Measurements from ENCODE around the gene CNTN5.

CNTN5 gene

DNA sequence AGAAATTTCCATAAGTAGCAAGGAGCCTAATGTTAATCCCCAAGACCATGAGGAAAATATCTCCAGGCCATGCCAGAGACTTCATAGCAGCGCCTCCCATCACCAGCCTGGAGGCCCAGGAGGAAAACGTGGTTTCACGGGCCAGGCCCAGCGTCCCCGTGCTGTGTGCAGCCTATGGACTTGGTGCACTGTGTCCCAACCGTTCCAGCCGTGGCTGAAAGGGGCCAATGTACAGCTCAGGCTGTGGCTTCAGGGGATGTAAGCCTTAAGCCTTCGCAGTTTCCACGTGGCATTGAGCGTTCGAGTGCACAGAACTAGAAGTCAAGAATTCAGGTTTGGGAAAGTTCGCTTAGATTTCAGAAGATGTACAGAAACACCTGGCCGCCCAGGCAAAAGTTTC, 510.7 kb downstream of the CNTN5 start:
- Histone ChIP-seq H3K9me3 (no peaks in the 10 kb centered on the region), H3K36me3 (no peaks in the 10 kb centered on the region), H3K27me3 (no peaks in the 10 kb centered on the region), H3K27ac (no peak overlapping the region), H3K4me3 (no peak overlapping the region), H3K4me1 (no peaks in the 10 kb centered on the region)
- TF ChIP-seq, protein P1, sequence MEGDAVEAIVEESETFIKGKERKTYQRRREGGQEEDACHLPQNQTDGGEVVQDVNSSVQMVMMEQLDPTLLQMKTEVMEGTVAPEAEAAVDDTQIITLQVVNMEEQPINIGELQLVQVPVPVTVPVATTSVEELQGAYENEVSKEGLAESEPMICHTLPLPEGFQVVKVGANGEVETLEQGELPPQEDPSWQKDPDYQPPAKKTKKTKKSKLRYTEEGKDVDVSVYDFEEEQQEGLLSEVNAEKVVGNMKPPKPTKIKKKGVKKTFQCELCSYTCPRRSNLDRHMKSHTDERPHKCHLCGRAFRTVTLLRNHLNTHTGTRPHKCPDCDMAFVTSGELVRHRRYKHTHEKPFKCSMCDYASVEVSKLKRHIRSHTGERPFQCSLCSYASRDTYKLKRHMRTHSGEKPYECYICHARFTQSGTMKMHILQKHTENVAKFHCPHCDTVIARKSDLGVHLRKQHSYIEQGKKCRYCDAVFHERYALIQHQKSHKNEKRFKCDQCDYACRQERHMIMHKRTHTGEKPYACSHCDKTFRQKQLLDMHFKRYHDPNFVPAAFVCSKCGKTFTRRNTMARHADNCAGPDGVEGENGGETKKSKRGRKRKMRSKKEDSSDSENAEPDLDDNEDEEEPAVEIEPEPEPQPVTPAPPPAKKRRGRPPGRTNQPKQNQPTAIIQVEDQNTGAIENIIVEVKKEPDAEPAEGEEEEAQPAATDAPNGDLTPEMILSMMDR (IDR thresholded peaks at IDR 0.05), result no peak
- no peak for DNase-seq
- intact Hi-C loops (cut with DNase I; ENCODE audit: low total_unique reads), result no loop called here

DNA sequence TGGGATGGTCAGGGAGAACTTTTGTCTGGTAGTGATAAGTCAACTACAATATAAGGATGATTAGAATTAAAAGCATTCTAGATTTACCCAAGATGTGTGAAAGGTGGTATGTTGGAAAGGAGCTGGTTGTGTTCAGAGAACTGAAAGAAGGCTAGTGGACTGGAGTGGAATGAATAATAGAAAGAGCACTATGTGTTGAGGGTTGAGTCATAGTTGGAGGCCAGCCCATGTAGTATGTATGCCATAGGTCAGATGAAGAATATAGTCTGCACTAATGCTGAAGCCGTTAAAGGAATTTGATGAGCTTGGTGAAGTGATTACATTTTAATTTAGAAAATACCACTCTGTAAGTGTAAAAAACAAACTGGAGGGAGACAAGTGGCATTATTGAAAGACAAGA, 514.1 kb downstream of the CNTN5 start:
- TF ChIP-seq, protein P1 (IDR thresholded peaks at IDR 0.05), result no peak
- Histone ChIP-seq H3K4me1 (no peaks in the 10 kb centered on the region), H3K27me3 (no peaks in the 10 kb centered on the region), H3K4me3 (no peak overlapping the region), H3K27ac (no peak overlapping the region), H3K36me3 (no peaks in the 10 kb centered on the region), H3K9me3 (no peaks in the 10 kb centered on the region)
- intact Hi-C loops (cut with DNase I; ENCODE audit: low total_unique reads), result no loop called here
- DNase-seq, result no peak

DNA sequence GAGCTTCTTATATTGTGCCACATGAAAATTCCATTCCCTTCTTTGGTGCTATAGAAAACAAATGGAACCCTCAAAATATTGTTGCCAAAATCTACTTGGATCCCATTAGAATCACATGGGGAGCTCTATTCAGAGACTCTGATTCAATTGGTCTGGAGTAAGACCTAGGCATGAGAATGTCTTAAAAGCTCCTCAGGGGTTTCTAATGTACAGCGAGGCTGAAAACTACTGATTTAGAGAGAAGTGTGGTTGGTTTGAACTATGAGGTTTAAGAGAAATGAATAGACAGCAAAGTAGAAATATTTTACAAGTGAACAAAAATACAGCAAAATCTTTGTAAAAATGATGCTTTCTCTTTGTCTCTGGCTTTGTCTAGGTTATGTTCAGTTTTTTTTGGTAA, 514.7 kb downstream of the CNTN5 start:
- Histone ChIP-seq H3K36me3 (no peaks in the 10 kb centered on the region), H3K27ac (no peak overlapping the region), H3K4me1 (no peaks in the 10 kb centered on the region), H3K4me3 (no peak overlapping the region), H3K27me3 (no peaks in the 10 kb centered on the region), H3K9me3 (no peaks in the 10 kb centered on the region)
- no peak for DNase-seq
- intact Hi-C loops (cut with DNase I; ENCODE audit: low total_unique reads), result no loop called here
- TF ChIP-seq, protein P1 (IDR thresholded peaks at IDR 0.05), result no peak

DNA sequence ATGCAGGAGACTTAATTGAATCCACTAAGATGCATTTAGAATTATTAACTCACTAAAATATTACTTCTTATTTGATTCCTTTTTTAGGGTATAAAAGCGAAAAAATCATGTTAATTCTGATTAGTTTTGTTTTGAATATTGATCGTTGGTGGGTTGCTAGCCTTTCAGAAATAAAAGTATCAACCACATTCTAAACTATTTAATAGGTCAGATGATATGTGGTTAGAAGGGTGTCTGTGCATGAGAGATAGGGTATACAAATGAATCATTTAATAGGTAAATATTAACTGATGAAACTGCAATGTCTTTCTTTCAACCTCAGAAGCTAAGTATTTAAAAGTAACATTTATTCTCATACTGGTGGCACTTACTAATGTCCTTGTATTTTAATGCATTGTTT, 515.1 kb downstream of the CNTN5 start:
- Histone ChIP-seq H3K9me3 (no peaks in the 10 kb centered on the region), H3K4me1 (no peaks in the 10 kb centered on the region), H3K36me3 (no peaks in the 10 kb centered on the region), H3K27me3 (no peaks in the 10 kb centered on the region), H3K4me3 (no peak overlapping the region), H3K27ac (no peak overlapping the region)
- intact Hi-C loops (cut with DNase I; ENCODE audit: low total_unique reads), result no loop called here
- DNase-seq, result no peak
- TF ChIP-seq, protein P1 (IDR thresholded peaks at IDR 0.05), result no peak

DNA sequence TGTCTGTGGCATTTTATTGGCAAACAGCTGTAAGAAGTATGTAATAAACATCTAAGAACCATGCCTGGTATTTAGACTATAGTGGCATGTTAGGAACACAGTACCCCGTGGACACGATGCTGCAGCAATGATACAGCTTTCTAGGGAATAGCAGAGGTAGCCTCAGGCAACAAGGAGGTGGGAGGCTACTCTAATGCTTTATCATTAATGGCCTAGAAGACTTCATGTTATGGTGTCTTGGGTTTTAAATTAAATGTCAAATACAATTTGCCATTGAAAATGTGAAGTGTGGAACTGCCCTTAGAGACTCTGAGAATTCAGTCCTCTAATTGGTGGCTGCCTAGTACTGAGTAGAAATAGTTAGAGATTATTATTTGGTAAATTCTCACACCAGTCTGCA, 516.9 kb downstream of the CNTN5 start:
- Histone ChIP-seq H3K9me3 (no peaks in the 10 kb centered on the region), H3K36me3 (no peaks in the 10 kb centered on the region), H3K27me3 (no peaks in the 10 kb centered on the region), H3K4me1 (no peaks in the 10 kb centered on the region), H3K27ac (no peak overlapping the region), H3K4me3 (no peak overlapping the region)
- TF ChIP-seq, protein P1 (IDR thresholded peaks at IDR 0.05), result no peak
- intact Hi-C loops (cut with DNase I; ENCODE audit: low total_unique reads), result no loop called here
- DNase-seq, result no peak

DNA sequence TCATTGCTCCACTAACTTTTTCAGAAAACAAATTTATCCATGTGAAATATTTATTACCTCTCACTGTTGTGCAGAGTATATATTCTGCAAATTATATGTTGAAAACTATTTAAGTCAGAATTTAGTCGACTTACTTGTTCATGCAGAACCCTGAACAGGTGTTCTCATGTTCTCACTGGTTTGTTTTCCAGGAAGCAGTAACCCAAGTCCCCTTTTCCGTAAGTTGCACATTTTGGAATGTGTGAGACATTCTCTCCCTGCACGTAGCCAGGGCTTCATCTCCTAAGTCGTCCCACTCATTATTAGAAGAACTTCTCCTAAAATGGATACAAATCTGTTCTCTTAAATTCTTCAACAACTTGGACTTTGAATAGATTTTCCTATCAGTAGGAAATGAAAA, 524.9 kb downstream of the CNTN5 start:
- TF ChIP-seq, protein P1 (IDR thresholded peaks at IDR 0.05), result no peak
- H3K4me3 ChIP-seq, result no peak overlapping the region
- no peaks in the 10 kb centered on the region for H3K36me3 ChIP-seq
- H3K9me3 ChIP-seq, result no peaks in the 10 kb centered on the region
- H3K27ac ChIP-seq, result no peak overlapping the region
- no peaks in the 10 kb centered on the region for H3K4me1 ChIP-seq
- intact Hi-C loops (cut with DNase I; ENCODE audit: low total_unique reads), result no loop called here
- H3K27me3 ChIP-seq, result no peaks in the 10 kb centered on the region
- DNase-seq, result no peak
